ENCODE measurements around the gene THRSP.
A peak's percentile ranks its signal among the peaks of the same experiment; 100 is the strongest.

THRSP gene

GRCh38 chr11:78041843-78042440 lies 21.7 kb upstream of the THRSP start:
- Histone ChIP-seq H3K4me2 (ENCODE audit: low read length, poor library complexity, severe bottlenecking) (no peak overlapping the region), H2AK5ac (ENCODE audit: low read length, severe bottlenecking) (peak overlapping the region; percentile 3), H3K36me3 (ENCODE audit: control insufficient read depth in 1 of 2, insufficient read depth in 2 of 2, low read depth in 1 of 2, low read length in 2 of 2) (no peaks in the 10 kb centered on the region), H3K4me3 (ENCODE audit: insufficient read depth in 1 of 2, low read depth in 1 of 2, low read length in 2 of 2) (no peak overlapping the region), H2BK5ac (ENCODE audit: low read depth, low read length, poor library complexity, severe bottlenecking) (no peak overlapping the region), H3K79me1 (replicated peaks; ENCODE audit: low read length, poor library complexity, severe bottlenecking) (no peaks in the 10 kb centered on the region), H3K27ac (ENCODE audit: low read length, poor library complexity, severe bottlenecking) (no peak overlapping the region), H2BK15ac (ENCODE audit: low read depth, poor library complexity, severe bottlenecking) (no peak overlapping the region), H3K14ac (ENCODE audit: low read length in 2 of 2) (no peak overlapping the region), H2BK12ac (ENCODE audit: low read length in 2 of 2) (peak overlapping the region in 1 of 2 experiments; percentile 56), H2BK120ac (ENCODE audit: low read depth, low read length) (peak overlapping the region; percentile 27), H3K18ac (ENCODE audit: low read depth in 1 of 2, low read length in 2 of 2) (peak overlapping the region in 1 of 2 experiments; percentile 5), H2AFZ (ENCODE audit: low read depth, low read length) (no peak overlapping the region), H4K91ac (ENCODE audit: low read length) (peak overlapping the region; percentile 70), H3K9ac (ENCODE audit: low read length) (no peak overlapping the region), H3K4me1 (ENCODE audit: control insufficient read depth, insufficient read depth, low read depth, low read length) (peaks cover 16% of the 10 kb centered on the region), H3K27me3 (ENCODE audit: control insufficient read depth in 1 of 2, insufficient read depth in 1 of 2, low read length in 2 of 2) (no peaks in the 10 kb centered on the region), H4K8ac (ENCODE audit: low read length) (no peak overlapping the region), H3K4ac (ENCODE audit: low read depth in 1 of 2, low read length in 2 of 2) (peak overlapping the region in 1 of 2 experiments; percentile 17), H3K23ac (ENCODE audit: low read length in 2 of 2) (no peak overlapping the region), H3K9me3 (ENCODE audit: control insufficient read depth, low read length) (no peaks in the 10 kb centered on the region)
- 96% methylated on average over 14 of the region's 14 CpGs for WGBS
- DNase-seq = no peak

DNA sequence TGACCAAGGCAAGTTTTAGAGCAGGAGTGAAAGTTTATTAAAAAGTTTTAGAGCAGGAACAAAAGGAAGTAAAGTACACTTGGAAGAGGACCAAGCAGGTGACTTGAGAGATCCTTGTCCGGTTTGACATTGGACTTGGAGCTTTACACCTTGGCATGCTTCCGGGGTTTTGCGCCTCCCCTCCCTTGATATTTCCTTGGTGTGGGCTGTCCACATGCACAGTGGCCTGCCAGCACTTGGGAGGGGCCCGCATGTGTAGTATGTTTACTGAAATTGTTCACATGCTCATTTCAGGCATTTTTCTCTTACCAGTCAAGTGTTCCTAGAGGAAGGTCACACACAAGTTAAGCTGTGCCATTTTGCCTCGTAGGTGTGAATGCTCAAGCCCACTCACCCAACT lies 19.0 kb upstream of the THRSP start:
- H3K23ac ChIP-seq (ENCODE audit: low read length in 2 of 2) = no peak overlapping the region
- H3K4me2 ChIP-seq (ENCODE audit: low read length, poor library complexity, severe bottlenecking) = no peak overlapping the region
- no peaks in the 10 kb centered on the region for H3K79me1 ChIP-seq (replicated peaks; ENCODE audit: low read length, poor library complexity, severe bottlenecking)
- no peaks in the 10 kb centered on the region for H3K9me3 ChIP-seq (ENCODE audit: control insufficient read depth, low read length)
- no peak overlapping the region for H2AFZ ChIP-seq (ENCODE audit: low read depth, low read length)
- H3K14ac ChIP-seq (ENCODE audit: low read length in 2 of 2) = no peak overlapping the region
- peak overlapping the region; percentile 24 to 29 for H2BK12ac ChIP-seq (ENCODE audit: low read length in 2 of 2)
- no peak overlapping the region for H4K91ac ChIP-seq (ENCODE audit: low read length)
- peak overlapping the region; percentile 63 for H4K8ac ChIP-seq (ENCODE audit: low read length)
- no peak overlapping the region for H2BK15ac ChIP-seq (ENCODE audit: low read depth, poor library complexity, severe bottlenecking)
- H2AK5ac ChIP-seq (ENCODE audit: low read length, severe bottlenecking) = no peak overlapping the region
- H3K18ac ChIP-seq (ENCODE audit: low read depth in 1 of 2, low read length in 2 of 2) = no peak overlapping the region
- no peak overlapping the region for H3K27ac ChIP-seq (ENCODE audit: low read length, poor library complexity, severe bottlenecking)
- peaks cover 10% of the 10 kb centered on the region for H3K4me1 ChIP-seq (ENCODE audit: control insufficient read depth, insufficient read depth, low read depth, low read length)
- H3K27me3 ChIP-seq (ENCODE audit: control insufficient read depth in 1 of 2, insufficient read depth in 1 of 2, low read length in 2 of 2) = no peaks in the 10 kb centered on the region
- no peak overlapping the region for H3K9ac ChIP-seq (ENCODE audit: low read length)
- H3K36me3 ChIP-seq (ENCODE audit: control insufficient read depth in 1 of 2, insufficient read depth in 2 of 2, low read depth in 1 of 2, low read length in 2 of 2) = no peaks in the 10 kb centered on the region
- WGBS = 92% methylated on average over 5 of the region's 5 CpGs
- H2BK5ac ChIP-seq (ENCODE audit: low read depth, low read length, poor library complexity, severe bottlenecking) = no peak overlapping the region
- no peak for DNase-seq
- H3K4me3 ChIP-seq (ENCODE audit: insufficient read depth in 1 of 2, low read depth in 1 of 2, low read length in 2 of 2) = no peak overlapping the region
- H3K4ac ChIP-seq (ENCODE audit: low read depth in 1 of 2, low read length in 2 of 2) = peak overlapping the region in 1 of 2 experiments; percentile 11
- H2BK120ac ChIP-seq (ENCODE audit: low read depth, low read length) = no peak overlapping the region

DNA sequence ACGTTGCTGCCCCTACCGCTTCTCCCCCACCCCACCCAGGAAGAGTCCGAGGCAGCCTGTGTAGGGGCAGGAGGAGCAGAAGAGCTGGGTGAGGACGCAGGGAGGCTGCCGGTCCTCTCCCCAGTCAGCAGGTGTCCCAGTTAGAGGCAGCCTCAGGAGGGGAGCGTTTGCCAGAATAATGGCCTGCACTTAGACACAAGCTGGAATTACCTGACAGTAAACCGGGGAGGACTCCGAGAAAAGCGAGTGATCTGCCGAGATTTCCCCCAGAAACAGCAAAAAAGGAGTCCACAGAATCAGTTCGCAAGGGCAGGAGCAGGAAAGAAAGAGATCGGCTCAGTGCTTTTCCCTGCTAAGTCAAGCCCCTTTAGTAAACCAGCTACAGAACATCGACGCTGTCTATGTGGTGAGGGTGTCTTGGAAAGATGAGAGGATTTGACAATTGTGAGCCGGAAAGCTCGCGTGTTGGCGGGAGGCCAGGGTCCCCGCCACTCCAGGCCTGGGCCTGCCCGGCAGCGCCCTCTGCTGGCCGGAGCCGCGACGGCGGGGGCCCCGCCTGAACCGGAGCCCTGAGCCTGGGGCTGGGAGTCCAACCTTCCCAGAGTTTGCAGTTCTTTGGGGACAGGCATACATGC lies 17.7 kb upstream of the THRSP start:
- Histone ChIP-seq H3K36me3 (ENCODE audit: control insufficient read depth in 1 of 2, insufficient read depth in 2 of 2, low read depth in 1 of 2, low read length in 2 of 2) (no peaks in the 10 kb centered on the region), H2BK15ac (ENCODE audit: low read depth, poor library complexity, severe bottlenecking) (no peak overlapping the region), H4K8ac (ENCODE audit: low read length) (no peak overlapping the region), H2BK12ac (ENCODE audit: low read length in 2 of 2) (peak overlapping the region in 1 of 2 experiments; percentile 67), H2AFZ (ENCODE audit: low read depth, low read length) (peak overlapping the region; percentile 95), H3K9me3 (ENCODE audit: control insufficient read depth, low read length) (no peaks in the 10 kb centered on the region), H2BK5ac (ENCODE audit: low read depth, low read length, poor library complexity, severe bottlenecking) (no peak overlapping the region), H3K14ac (ENCODE audit: low read length in 2 of 2) (peak overlapping the region in 1 of 2 experiments; percentile 62), H3K4me1 (ENCODE audit: control insufficient read depth, insufficient read depth, low read depth, low read length) (peaks cover 4% of the 10 kb centered on the region), H3K9ac (ENCODE audit: low read length) (peak overlapping the region; percentile 82), H3K79me1 (replicated peaks; ENCODE audit: low read length, poor library complexity, severe bottlenecking) (no peaks in the 10 kb centered on the region), H3K4me2 (ENCODE audit: low read length, poor library complexity, severe bottlenecking) (peak overlapping the region; percentile 2), H3K27ac (ENCODE audit: low read length, poor library complexity, severe bottlenecking) (no peak overlapping the region), H4K91ac (ENCODE audit: low read length) (peak overlapping the region; percentile 3), H3K4ac (ENCODE audit: low read depth in 1 of 2, low read length in 2 of 2) (peak overlapping the region in 1 of 2 experiments; percentile 74), H3K27me3 (ENCODE audit: control insufficient read depth in 1 of 2, insufficient read depth in 1 of 2, low read length in 2 of 2) (no peaks in the 10 kb centered on the region), H3K4me3 (ENCODE audit: insufficient read depth in 1 of 2, low read depth in 1 of 2, low read length in 2 of 2) (peak overlapping the region in 1 of 2 experiments; percentile 83), H3K23ac (ENCODE audit: low read length in 2 of 2) (no peak overlapping the region), H3K18ac (ENCODE audit: low read depth in 1 of 2, low read length in 2 of 2) (peak overlapping the region in 1 of 2 experiments; percentile 85), H2BK120ac (ENCODE audit: low read depth, low read length) (no peak overlapping the region), H2AK5ac (ENCODE audit: low read length, severe bottlenecking) (no peak overlapping the region)
- WGBS = 27% methylated on average over 23 of the region's 28 CpGs
- peak; percentile 63 for DNase-seq

GRCh38 chr11:78046486-78046854 lies 17.2 kb upstream of the THRSP start:
- no peak overlapping the region for H2BK15ac ChIP-seq (ENCODE audit: low read depth, poor library complexity, severe bottlenecking)
- H3K9ac ChIP-seq (ENCODE audit: low read length) = peak overlapping the region; percentile 82
- no peak overlapping the region for H2BK120ac ChIP-seq (ENCODE audit: low read depth, low read length)
- peak overlapping the region; percentile 95 for H2AFZ ChIP-seq (ENCODE audit: low read depth, low read length)
- no peak overlapping the region for H3K4ac ChIP-seq (ENCODE audit: low read depth in 1 of 2, low read length in 2 of 2)
- 28% methylated on average over 6 of the region's 6 CpGs for WGBS
- no peaks in the 10 kb centered on the region for H3K79me1 ChIP-seq (replicated peaks; ENCODE audit: low read length, poor library complexity, severe bottlenecking)
- H3K27ac ChIP-seq (ENCODE audit: low read length, poor library complexity, severe bottlenecking) = no peak overlapping the region
- H3K18ac ChIP-seq (ENCODE audit: low read depth in 1 of 2, low read length in 2 of 2) = peak overlapping the region in 1 of 2 experiments; percentile 85
- no peaks in the 10 kb centered on the region for H3K9me3 ChIP-seq (ENCODE audit: control insufficient read depth, low read length)
- H3K14ac ChIP-seq (ENCODE audit: low read length in 2 of 2) = peak overlapping the region in 1 of 2 experiments; percentile 62
- no peak overlapping the region for H3K23ac ChIP-seq (ENCODE audit: low read length in 2 of 2)
- H3K4me1 ChIP-seq (ENCODE audit: control insufficient read depth, insufficient read depth, low read depth, low read length) = peaks cover 5% of the 10 kb centered on the region
- no peak for DNase-seq
- no peaks in the 10 kb centered on the region for H3K27me3 ChIP-seq (ENCODE audit: control insufficient read depth in 1 of 2, insufficient read depth in 1 of 2, low read length in 2 of 2)
- H3K36me3 ChIP-seq (ENCODE audit: control insufficient read depth in 1 of 2, insufficient read depth in 2 of 2, low read depth in 1 of 2, low read length in 2 of 2) = no peaks in the 10 kb centered on the region
- H4K8ac ChIP-seq (ENCODE audit: low read length) = peak overlapping the region; percentile 14
- no peak overlapping the region for H3K4me3 ChIP-seq (ENCODE audit: insufficient read depth in 1 of 2, low read depth in 1 of 2, low read length in 2 of 2)
- no peak overlapping the region for H2BK5ac ChIP-seq (ENCODE audit: low read depth, low read length, poor library complexity, severe bottlenecking)
- no peak overlapping the region for H2BK12ac ChIP-seq (ENCODE audit: low read length in 2 of 2)
- H4K91ac ChIP-seq (ENCODE audit: low read length) = peak overlapping the region; percentile 15
- no peak overlapping the region for H2AK5ac ChIP-seq (ENCODE audit: low read length, severe bottlenecking)
- no peak overlapping the region for H3K4me2 ChIP-seq (ENCODE audit: low read length, poor library complexity, severe bottlenecking)

Data from mesenchymal stem cell (in vitro differentiated cells and primary cell).